Measurements from ENCODE around the gene TOR1B.
"Not testable (repeated sequence)": the region's sequence is repeated elsewhere in the genome, so short reads cannot be mapped to it uniquely, and the experiment has no call there.

Gene TOR1B

GRCh38 chr9:129784970-129785369 lies 18.0 kb upstream of the TOR1B start:
- peaks cover 11% of the 10 kb centered on the region for H3K27me3 Mint-ChIP-seq (ENCODE audit: low read depth)
- H3K36me3 Mint-ChIP-seq (ENCODE audit: low read depth); H3K4me3 Mint-ChIP-seq; H3K4me1 Mint-ChIP-seq (ENCODE audit: low read depth); H3K9me3 Mint-ChIP-seq; H3K27ac Mint-ChIP-seq: not testable (repeated sequence)

- peaks cover 8% of the 10 kb centered on the region for H3K4me1 Mint-ChIP-seq (ENCODE audit: low read depth)
- H3K9me3 Mint-ChIP-seq, result no peaks in the 10 kb centered on the region
- H3K27me3 Mint-ChIP-seq (ENCODE audit: low read depth), result peaks cover 7% of the 10 kb centered on the region
- no peaks in the 10 kb centered on the region for H3K36me3 Mint-ChIP-seq (ENCODE audit: low read depth)
- H3K27ac Mint-ChIP-seq, result no peak overlapping the region
- no peak overlapping the region for H3K4me3 Mint-ChIP-seq
Observed at GRCh38 chr9:129785866-129786265, 17.1 kb upstream of the TOR1B start.

GRCh38 chr9:129786481-129786880 lies 16.5 kb upstream of the TOR1B start:
- Mint-ChIP-seq H3K36me3 (ENCODE audit: low read depth) (no peaks in the 10 kb centered on the region), H3K4me3 (no peak overlapping the region), H3K27ac (no peak overlapping the region), H3K9me3 (no peaks in the 10 kb centered on the region), H3K27me3 (ENCODE audit: low read depth) (peaks cover 5% of the 10 kb centered on the region), H3K4me1 (ENCODE audit: low read depth) (peaks cover 8% of the 10 kb centered on the region)

GRCh38 chr9:129794549-129794948 lies 8.4 kb upstream of the TOR1B start:
- H3K9me3 Mint-ChIP-seq, result no peaks in the 10 kb centered on the region
- H3K27ac Mint-ChIP-seq, result no peak overlapping the region
- no peak overlapping the region for H3K4me3 Mint-ChIP-seq
- H3K27me3 Mint-ChIP-seq (ENCODE audit: low read depth), result no peaks in the 10 kb centered on the region
- no peaks in the 10 kb centered on the region for H3K36me3 Mint-ChIP-seq (ENCODE audit: low read depth)
- peaks cover 5% of the 10 kb centered on the region for H3K4me1 Mint-ChIP-seq (ENCODE audit: low read depth)

GRCh38 chr9:129796029-129796428 lies 7.0 kb upstream of the TOR1B start:
- not testable (repeated sequence) for H3K27me3 Mint-ChIP-seq (ENCODE audit: low read depth); H3K4me1 Mint-ChIP-seq (ENCODE audit: low read depth); H3K36me3 Mint-ChIP-seq (ENCODE audit: low read depth); H3K9me3 Mint-ChIP-seq; H3K4me3 Mint-ChIP-seq; H3K27ac Mint-ChIP-seq

DNA sequence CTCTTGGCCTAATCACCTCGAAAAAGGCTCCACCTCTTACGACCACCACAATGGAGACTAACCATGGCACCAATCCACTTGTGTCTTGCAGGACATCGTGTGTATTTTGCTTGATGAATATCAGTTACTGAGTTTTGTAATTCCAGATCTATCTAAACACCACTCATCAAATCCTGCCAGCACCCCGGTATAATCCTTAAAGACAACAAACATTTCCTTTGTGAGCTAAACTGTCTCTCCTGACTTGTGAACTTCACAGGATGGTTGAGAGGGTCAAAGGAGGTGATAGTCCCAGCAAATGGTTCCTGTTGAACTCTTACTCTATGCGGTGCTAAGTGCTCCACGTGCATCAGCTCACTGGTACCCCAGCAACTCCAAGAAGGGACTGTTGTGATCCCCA lies 4.0 kb upstream of the TOR1B start:
- H3K9me3 Mint-ChIP-seq, result no peaks in the 10 kb centered on the region
- no peak overlapping the region for H3K4me3 Mint-ChIP-seq
- peaks cover 5% of the 10 kb centered on the region for H3K4me1 Mint-ChIP-seq (ENCODE audit: low read depth)
- H3K27ac Mint-ChIP-seq, result no peak overlapping the region
- H3K36me3 Mint-ChIP-seq (ENCODE audit: low read depth), result no peaks in the 10 kb centered on the region
- no peaks in the 10 kb centered on the region for H3K27me3 Mint-ChIP-seq (ENCODE audit: low read depth)

GRCh38 chr9:129801504-129801903 lies 1.5 kb upstream of the TOR1B start:
- Mint-ChIP-seq H3K27ac (peak overlapping the region; percentile 23), H3K36me3 (ENCODE audit: low read depth) (peaks cover 10% of the 10 kb centered on the region)

GRCh38 chr9:129803676-129804060 lies 684 bp downstream of the TOR1B start:
- Mint-ChIP-seq H3K9me3 (no peaks in the 10 kb centered on the region), H3K27ac (peak overlapping the region; percentile 67), H3K27me3 (ENCODE audit: low read depth) (no peaks in the 10 kb centered on the region), H3K4me1 (ENCODE audit: low read depth) (peaks cover 22% of the 10 kb centered on the region), H3K4me3 (peak overlapping the region; percentile 89), H3K36me3 (ENCODE audit: low read depth) (peaks cover 18% of the 10 kb centered on the region)

More at GRCh38 chr9:129801504-129801903, 1.5 kb upstream of the TOR1B start:
- Mint-ChIP-seq H3K4me3 (peak overlapping the region; percentile 49), H3K27me3 (ENCODE audit: low read depth) (no peaks in the 10 kb centered on the region), H3K4me1 (ENCODE audit: low read depth) (peaks cover 18% of the 10 kb centered on the region), H3K9me3 (no peaks in the 10 kb centered on the region)

GRCh38 chr9:129806061-129806460 lies 3.1 kb downstream of the TOR1B start:
- Mint-ChIP-seq H3K4me3 (peak overlapping the region; percentile 40), H3K9me3 (no peaks in the 10 kb centered on the region), H3K27me3 (ENCODE audit: low read depth) (no peaks in the 10 kb centered on the region), H3K4me1 (ENCODE audit: low read depth) (peaks cover 22% of the 10 kb centered on the region), H3K27ac (no peak overlapping the region), H3K36me3 (ENCODE audit: low read depth) (peaks cover 30% of the 10 kb centered on the region)

DNA sequence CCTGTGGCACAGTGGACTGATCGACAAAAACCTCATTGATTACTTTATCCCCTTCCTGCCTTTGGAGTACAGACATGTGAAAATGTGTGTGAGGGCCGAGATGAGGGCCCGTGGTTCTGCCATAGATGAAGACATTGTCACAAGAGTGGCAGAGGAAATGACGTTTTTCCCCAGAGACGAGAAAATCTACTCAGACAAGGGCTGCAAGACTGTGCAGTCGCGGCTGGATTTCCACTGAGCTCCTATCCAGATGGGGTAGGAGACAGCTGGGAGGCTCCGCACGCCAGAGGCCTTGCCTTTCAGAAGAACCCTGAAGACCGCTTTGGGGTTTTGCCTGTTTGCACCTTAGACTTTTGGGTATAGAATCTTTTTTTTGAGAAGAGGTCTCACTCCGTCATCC lies 6.4 kb downstream of the TOR1B start:
- Mint-ChIP-seq H3K36me3 (ENCODE audit: low read depth) (peaks cover 43% of the 10 kb centered on the region), H3K27me3 (ENCODE audit: low read depth) (no peaks in the 10 kb centered on the region), H3K4me1 (ENCODE audit: low read depth) (peaks cover 16% of the 10 kb centered on the region), H3K4me3 (no peak overlapping the region), H3K9me3 (no peaks in the 10 kb centered on the region), H3K27ac (peak overlapping the region; percentile 26)

GRCh38 chr9:129810116-129810515 lies 7.1 kb downstream of the TOR1B start:
- Mint-ChIP-seq H3K27ac (no peak overlapping the region), H3K4me3 (no peak overlapping the region), H3K4me1 (ENCODE audit: low read depth) (peaks cover 16% of the 10 kb centered on the region), H3K27me3 (ENCODE audit: low read depth) (no peaks in the 10 kb centered on the region), H3K9me3 (no peaks in the 10 kb centered on the region), H3K36me3 (ENCODE audit: low read depth) (peaks cover 46% of the 10 kb centered on the region)

DNA sequence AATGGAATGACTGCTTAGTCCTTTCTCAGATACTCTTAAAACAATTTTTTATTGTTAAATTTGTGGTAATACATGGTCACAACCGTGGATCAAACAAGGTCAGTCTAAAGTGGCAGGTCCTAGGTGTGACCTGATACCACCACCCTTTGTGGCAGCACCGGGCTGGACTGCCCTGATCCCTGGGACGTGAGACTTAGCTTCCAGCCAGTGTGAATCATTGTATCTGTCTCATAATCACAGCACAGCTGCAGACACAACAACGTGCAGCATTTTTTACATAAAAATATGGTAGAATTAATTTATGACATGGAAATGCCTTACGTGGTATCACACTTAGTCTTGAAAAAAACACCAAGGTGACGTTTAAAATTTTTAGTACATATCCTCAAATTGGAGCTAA lies 7.8 kb downstream of the TOR1B start:
- H3K27ac Mint-ChIP-seq, result no peak overlapping the region
- no peak overlapping the region for H3K4me3 Mint-ChIP-seq
- peaks cover 13% of the 10 kb centered on the region for H3K4me1 Mint-ChIP-seq (ENCODE audit: low read depth)
- no peaks in the 10 kb centered on the region for H3K27me3 Mint-ChIP-seq (ENCODE audit: low read depth)
- peaks cover 48% of the 10 kb centered on the region for H3K36me3 Mint-ChIP-seq (ENCODE audit: low read depth)
- no peaks in the 10 kb centered on the region for H3K9me3 Mint-ChIP-seq

DNA sequence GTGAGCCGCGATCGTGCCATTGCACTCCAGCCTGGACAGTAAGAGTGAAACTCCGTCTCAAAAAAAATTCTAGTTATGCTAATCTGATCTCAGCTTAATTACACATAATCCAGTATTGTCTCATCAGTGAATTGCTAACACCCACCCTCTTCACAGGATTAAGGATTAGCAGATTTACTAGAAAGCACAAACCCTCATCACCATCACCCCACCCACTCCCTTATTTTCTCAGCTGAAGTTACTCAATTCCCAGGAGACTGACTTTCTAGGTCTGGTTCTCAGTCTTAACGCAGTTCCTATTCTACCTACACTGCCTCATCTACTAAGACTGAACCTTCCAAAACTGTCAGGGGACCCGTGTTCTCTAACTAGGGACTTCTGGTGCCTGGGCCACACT lies 9.0 kb downstream of the TOR1B start:
- H3K36me3 Mint-ChIP-seq (ENCODE audit: low read depth), result peaks cover 50% of the 10 kb centered on the region
- no peak overlapping the region for H3K27ac Mint-ChIP-seq
- H3K4me1 Mint-ChIP-seq (ENCODE audit: low read depth), result peaks cover 4% of the 10 kb centered on the region
- H3K27me3 Mint-ChIP-seq (ENCODE audit: low read depth), result no peaks in the 10 kb centered on the region
- no peak overlapping the region for H3K4me3 Mint-ChIP-seq
- no peaks in the 10 kb centered on the region for H3K9me3 Mint-ChIP-seq

DNA sequence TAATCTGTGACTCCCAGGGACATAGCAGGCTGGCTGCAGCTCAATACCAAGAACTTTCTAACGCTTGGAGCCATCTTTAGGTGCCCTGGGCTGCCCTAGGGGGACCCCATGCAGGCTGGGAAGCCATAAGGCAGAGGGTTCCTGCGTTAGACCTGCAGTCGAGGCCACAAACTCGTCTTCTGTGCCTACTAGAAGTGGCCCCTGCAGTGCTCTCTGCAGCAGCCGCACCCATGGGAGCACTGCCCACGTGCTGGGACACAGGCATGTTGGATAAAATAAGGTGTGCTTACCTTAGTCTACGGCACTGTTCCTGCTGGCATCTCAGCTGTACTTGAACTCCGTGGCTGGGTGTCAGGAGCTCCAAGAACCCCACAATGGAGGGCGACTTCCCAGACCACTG lies 9.4 kb downstream of the TOR1B start:
- Mint-ChIP-seq H3K4me3 (no peak overlapping the region), H3K36me3 (ENCODE audit: low read depth) (peaks cover 46% of the 10 kb centered on the region), H3K4me1 (ENCODE audit: low read depth) (peaks cover 3% of the 10 kb centered on the region), H3K27me3 (ENCODE audit: low read depth) (no peaks in the 10 kb centered on the region), H3K27ac (no peak overlapping the region), H3K9me3 (no peaks in the 10 kb centered on the region)

GRCh38 chr9:129813661-129814060 lies 10.7 kb downstream of the TOR1B start:
- Mint-ChIP-seq H3K4me1 (ENCODE audit: low read depth) (peaks cover 6% of the 10 kb centered on the region), H3K9me3 (no peaks in the 10 kb centered on the region), H3K27ac (no peak overlapping the region), H3K4me3 (no peak overlapping the region), H3K27me3 (ENCODE audit: low read depth) (no peaks in the 10 kb centered on the region), H3K36me3 (ENCODE audit: low read depth) (peaks cover 47% of the 10 kb centered on the region)

Data from T-helper 1 cell treated with Interleukin-12 subunit alpha and Interleukin-12 subunit beta and Interleukin-4 antibody, amounts not matched to agents 30 μg/mL and 1 μg/mL, for 36 hours (primary cell).